Liver (tissue), 9 donors: ENCODE data around the gene PLCE1. TPM values are rescaled to one million over a fixed set of nuclear protein-coding genes. Genes with fewer than 3 reads are reported as not detected.

Experiments
- DNase-seq: peaks from one replicate; pipeline ENCODE4 v3.0.0-alpha.2; 2017; ENCODE audit warnings: low spot score
- H3K27ac ChIP-seq, 2 donors: one replicate each; pipeline ENCODE4 v1.7.0; 2013; ENCODE audit warnings: inconsistent platforms in 2 of 2, low read length in 2 of 2, control low read depth in 1 of 2, low read depth in 1 of 2, mild to moderate bottlenecking in 1 of 2
- H3K27me3 ChIP-seq, 4 donors: one replicate each; pipeline versions ENCODE4 v1.6.1 to v1.7.0; 2013; ENCODE audit warnings: low read length in 3 of 4, inconsistent platforms in 1 of 4, mild to moderate bottlenecking in 1 of 4, moderate library complexity in 1 of 4; ENCODE audit not compliant: control insufficient read depth in 4 of 4, insufficient read depth in 4 of 4
- H3K36me3 ChIP-seq, 4 donors: one replicate each; pipeline versions ENCODE4 v1.6.1 to v1.7.0; 2013; ENCODE audit warnings: low read length in 3 of 4, mild to moderate bottlenecking in 3 of 4, low read depth in 1 of 4, moderate library complexity in 1 of 4; ENCODE audit not compliant: control insufficient read depth in 4 of 4, insufficient read depth in 3 of 4
- H3K4me1 ChIP-seq, 4 donors: one replicate each; pipeline versions ENCODE4 v1.6.1 to v1.7.0; 2013; ENCODE audit warnings: low read length in 3 of 4, mild to moderate bottlenecking in 3 of 4, moderate library complexity in 1 of 4; ENCODE audit not compliant: control insufficient read depth in 4 of 4, insufficient read depth in 4 of 4
- H3K4me3 ChIP-seq, 3 donors: one replicate each; pipeline versions ENCODE4 v1.6.1 to v1.7.0; 2013; ENCODE audit warnings: low read length in 3 of 3, control low read depth in 1 of 3, low read depth in 1 of 3, mild to moderate bottlenecking in 1 of 3
- H3K9ac ChIP-seq, 2 donors: one replicate each; pipeline ENCODE4 v1.7.0; 2013; ENCODE audit warnings: low read length in 2 of 2, mild to moderate bottlenecking in 2 of 2, moderate library complexity in 2 of 2, control low read depth in 1 of 2, low read depth in 1 of 2
- H3K9me3 ChIP-seq, 4 donors: one replicate each; pipeline versions ENCODE4 v1.6.1 to v1.7.0; 2013; ENCODE audit warnings: low read length in 3 of 4; ENCODE audit not compliant: control insufficient read depth in 4 of 4
- ATF3 ChIP-seq: IDR thresholded peaks from 2 replicates; pipeline ENCODE4 v1.6.1; 2016; ENCODE audit warnings: antibody characterized with exemption
- CTCF ChIP-seq: fragments of 150-350 bp; IDR thresholded peaks from 2 replicates; pipeline ENCODE4 v1.5.1; 2017; ENCODE audit warnings: improper control_type of control experiment, low read depth, low read length; ENCODE audit not compliant: missing input control
- EGR1 ChIP-seq, 2 donors: IDR thresholded peaks; 2 replicates each; pipeline ENCODE4 v1.6.1; 2016 to 2018; ENCODE audit warnings: antibody characterized with exemption in 2 of 2, low read depth in 2 of 2
- FOXA1 ChIP-seq: IDR thresholded peaks from 2 replicates; pipeline ENCODE4 v1.6.1; 2016; ENCODE audit warnings: antibody characterized with exemption
- GABPA ChIP-seq, 2 donors: IDR thresholded peaks in 1 of 2; conservative IDR thresholded peaks in 1 of 2; 2 replicates each; pipeline ENCODE4 v1.6.1; 2016; ENCODE audit warnings: antibody characterized with exemption in 2 of 2, mild to moderate bottlenecking in 1 of 2, moderate library complexity in 1 of 2
- HNF4A ChIP-seq, 2 donors: conservative IDR thresholded peaks; 2 replicates each; pipeline ENCODE4 v1.6.1; 2016; ENCODE audit warnings: antibody characterized with exemption in 2 of 2, mild to moderate bottlenecking in 2 of 2
- HNF4G ChIP-seq: IDR thresholded peaks from 2 replicates; pipeline ENCODE4 v1.6.1; 2016; ENCODE audit warnings: antibody characterized with exemption
- JUND ChIP-seq, 2 donors: IDR thresholded peaks; 2 replicates each; pipeline ENCODE4 v1.6.1; 2016; ENCODE audit warnings: antibody characterized with exemption in 2 of 2
- MAX ChIP-seq: IDR thresholded peaks from 2 replicates; pipeline ENCODE4 v1.6.1; 2016; ENCODE audit warnings: antibody characterized with exemption
- NR2F2 ChIP-seq: IDR thresholded peaks from 2 replicates; pipeline ENCODE4 v1.6.1; 2016; ENCODE audit warnings: antibody characterized with exemption
- RAD21 ChIP-seq, 2 donors: IDR thresholded peaks; 2 replicates each; pipeline ENCODE4 v1.6.1; 2016; ENCODE audit warnings: antibody characterized with exemption in 2 of 2, mild to moderate bottlenecking in 2 of 2
- REST ChIP-seq: IDR thresholded peaks from 2 replicates; pipeline ENCODE4 v1.6.1; 2016; ENCODE audit warnings: antibody characterized with exemption, mild to moderate bottlenecking
- RXRA ChIP-seq, 2 donors: IDR thresholded peaks; 2 replicates each; pipeline ENCODE4 v1.6.1; 2017 to 2018; ENCODE audit warnings: antibody characterized with exemption in 2 of 2, mild to moderate bottlenecking in 1 of 2
- SP1 ChIP-seq: IDR thresholded peaks from 2 replicates; pipeline ENCODE4 v1.6.1; 2018; ENCODE audit warnings: antibody characterized with exemption, mild to moderate bottlenecking
- TAF1 ChIP-seq: conservative IDR thresholded peaks from 2 replicates; pipeline ENCODE4 v1.6.1; 2016; ENCODE audit warnings: antibody characterized with exemption, mild to moderate bottlenecking
- YY1 ChIP-seq: IDR thresholded peaks from 2 replicates; pipeline ENCODE4 v1.6.1; 2016; ENCODE audit warnings: antibody characterized with exemption, mild to moderate bottlenecking
- ZBTB33 ChIP-seq: IDR thresholded peaks from 2 replicates; pipeline ENCODE4 v1.6.1; 2016; ENCODE audit warnings: antibody characterized with exemption
- WGBS: extraction: QIAGEN DNeasy Blood & Tissue Kit; methylation state at CpG from one replicate; pipeline ENCODE4 v1.1.7; 2013; 5-methylcytosine and 5-hydroxymethylcytosine counted together
- polyA plus RNA-seq, 2 donors: library from polyadenylated mRNA; stranded (reverse) in 1 of 2; unstranded in 1 of 2; fragments of 200-250 nt in 1 of 2; fragments of >200 nt in 1 of 2; fragmentation: Nextera tagmentation in 1 of 2; extraction: Ambion mirVana in 1 of 2; gene quantifications; one replicate each; pipeline versions ENCODE4 v1.2.1 to v1.2.3, GENCODE V29; 2013 to 2015
- total RNA-seq, 2 donors: library from RNA; depleted of rRNA; stranded (reverse); fragments of >200 nt; gene quantifications; one replicate each; pipeline ENCODE4 v1.2.3, GENCODE V29; 2014
- donor health status: healthy.
- donor health status: healthy.
- donor health status: healthy.
- donor health status: healthy.
- donor health status: healthy.

PLCE1 gene
- total and polyA plus RNA-seq, 4 donors: 0.23 to 0.75 (median 0.39) TPM

- no peak for DNase-seq
- Histone ChIP-seq H3K4me3 (no peak overlapping the region), H3K27ac (no peak overlapping the region), H3K9me3 (no peaks in the 10 kb centered on the region), H3K4me1 (no peaks in the 10 kb centered on the region), H3K27me3 (peaks cover 0 to 3% (median 0%) of the 10 kb centered on the region in 4 donors), H3K9ac (no peak overlapping the region), H3K36me3 (no peaks in the 10 kb centered on the region)
- 96% methylated on average over 4 of the region's 4 CpGs for WGBS
- TF ChIP-seq RXRA (IDR thresholded peaks at IDR 0.05): no peak
- no peak for TF ChIP-seq NR2F2
- TF ChIP-seq GABPA (IDR thresholded peaks at IDR 0.05 in 1 of 2, conservative IDR thresholded peaks at IDR 0.05 in 1 of 2): no peak
- TF ChIP-seq RAD21 (IDR thresholded peaks at IDR 0.05): no peak
- no peak for TF ChIP-seq FOXA1
- TF ChIP-seq MAX: no peak
Observed at GRCh38 chr10:94041206-94041605, 47.5 kb downstream of the PLCE1 start.

- DNase-seq: no peak
- H3K27ac ChIP-seq: no peak overlapping the region
- H3K4me3 ChIP-seq: no peak overlapping the region
- 81% methylated on average over 3 of the region's 3 CpGs for WGBS
- H3K4me1 ChIP-seq: no peaks in the 10 kb centered on the region
- no peaks in the 10 kb centered on the region for H3K36me3 ChIP-seq
- H3K9me3 ChIP-seq: no peaks in the 10 kb centered on the region
- no peak overlapping the region for H3K9ac ChIP-seq
- peaks cover 0 to 3% (median 0%) of the 10 kb centered on the region in 4 donors for H3K27me3 ChIP-seq
- TF ChIP-seq MAX: no peak
- TF ChIP-seq ZBTB33: no peak
- no peak for TF ChIP-seq ATF3
- TF ChIP-seq TAF1: no peak
- TF ChIP-seq HNF4A (conservative IDR thresholded peaks at IDR 0.05): no peak
- no peak for TF ChIP-seq NR2F2
- no peak for TF ChIP-seq HNF4G
- TF ChIP-seq CTCF: no peak
- TF ChIP-seq REST: no peak
- no peak for TF ChIP-seq YY1
- no peak for TF ChIP-seq EGR1 (IDR thresholded peaks at IDR 0.05; ENCODE audit: low read depth in 2 of 2)
- TF ChIP-seq JUND (IDR thresholded peaks at IDR 0.05): no peak
- TF ChIP-seq FOXA1: no peak
- TF ChIP-seq RXRA (IDR thresholded peaks at IDR 0.05): no peak
- no peak for TF ChIP-seq GABPA (IDR thresholded peaks at IDR 0.05 in 1 of 2, conservative IDR thresholded peaks at IDR 0.05 in 1 of 2)
- no peak for TF ChIP-seq SP1
Observed at GRCh38 chr10:94042001-94042833, 48.5 kb downstream of the PLCE1 start.
